Caco-2 (cell line): ENCODE results near the gene SLC43A2. TPM values are rescaled to one million over a fixed set of nuclear protein-coding genes. Genes with fewer than 3 reads are reported as not detected.

Experiments used
- BruUV-seq: library from RNA; stranded (reverse); fragments of 400-500 nt; replicated peaks from 2 replicates; lab custom pipeline; 2021; lab: Mats Ljungman, UMichigan
- CTCF ChIA-PET: fragments of 300-600 bp; sonication (Branson Sonifier 250); formaldehyde crosslinking; loops from one replicate; lab custom pipeline; 2022; ENCODE audit warnings: antibody characterized with exemption; lab: Charles Lee
- POLR2A ChIA-PET: fragments of 300-600 bp; sonication (Branson Sonifier 250); formaldehyde crosslinking; loops from one replicate; lab custom pipeline; 2022; ENCODE audit warnings: antibody characterized with exemption; lab: Charles Lee
- DNase-seq, 2 experiments: peaks; one replicate each; pipeline versions ENCODE4 v3.0.0 to v3.0.0-alpha.2; 2020 to 2022
- H3K27me3 ChIP-seq: replicated peaks from 2 replicates; pipeline ENCODE4 v1.6.0; 2011; ENCODE audit warnings: low read length; ENCODE audit not compliant: control insufficient read depth, insufficient read depth
- H3K36me3 ChIP-seq: 2 replicates; pipeline ENCODE4 v1.5.1; 2011; ENCODE audit warnings: low read length; ENCODE audit not compliant: control insufficient read depth, insufficient read depth
- H3K4me1 ChIP-seq: fragments of 250-450 bp; sonication (Bioruptor Pico); 2 replicates; pipeline ENCODE4 v1.5.1; 2020; ENCODE audit warnings: mild to moderate bottlenecking
- H3K4me3 ChIP-seq: 2 replicates; pipeline ENCODE4 v1.5.1; 2011; ENCODE audit warnings: low read depth, mild to moderate bottlenecking, control low read depth, low read length
- H3K9me3 ChIP-seq: fragments of 250-450 bp; sonication (Bioruptor Pico); 2 replicates; pipeline ENCODE4 v1.5.1; 2020; ENCODE audit warnings: mild to moderate bottlenecking, moderate library complexity
- H3K27ac Mint-ChIP-seq: one replicate; pipeline ENCODE4 v1.8.0; 2022; ENCODE audit warnings: mixed read lengths; ENCODE audit not compliant: unreplicated experiment
- H3K27me3 Mint-ChIP-seq: one replicate; pipeline ENCODE4 v1.8.0; 2022; ENCODE audit warnings: mixed read lengths; ENCODE audit not compliant: insufficient read depth, unreplicated experiment
- H3K36me3 Mint-ChIP-seq: one replicate; pipeline ENCODE4 v1.8.0; 2022; ENCODE audit warnings: mild to moderate bottlenecking, mixed read lengths; ENCODE audit not compliant: insufficient read depth, unreplicated experiment
- H3K4me1 Mint-ChIP-seq: one replicate; pipeline ENCODE4 v1.8.0; 2022; ENCODE audit warnings: low read depth, mixed read lengths; ENCODE audit not compliant: unreplicated experiment
- H3K4me3 Mint-ChIP-seq: one replicate; pipeline ENCODE4 v1.8.0; 2022; ENCODE audit warnings: mild to moderate bottlenecking, moderate library complexity, mixed read lengths; ENCODE audit not compliant: unreplicated experiment
- H3K9me3 Mint-ChIP-seq: one replicate; pipeline ENCODE4 v1.8.0; 2022; ENCODE audit warnings: mixed read lengths; ENCODE audit not compliant: unreplicated experiment
- intact Hi-C: fragments of 100-400 bp; cut with micrococcal nuclease; formaldehyde crosslinking; loops from one replicate; pipeline ENCODE4 v1.10.0; 2022; ENCODE audit not compliant: unreplicated experiment
- total RNA-seq: library from RNA; stranded (reverse); gene quantifications from 2 replicates; pipeline ENCODE4 v1.2.3, GENCODE V29; 2022
- TF ChIP-seq, protein P1 (sequence below), 2 experiments: fragments of 200-600 bp in 1 of 2; IDR thresholded peaks; 1 replicate in 1 of 2; 2 replicates in 1 of 2; pipeline versions ENCODE4 v1.5.1 to v1.8.0; 2011 to 2022; ENCODE audit warnings: antibody characterized with exemption in 1 of 2, control low read depth in 1 of 2, inconsistent platforms in 1 of 2, low read depth in 1 of 2, low read length in 1 of 2, mild to moderate bottlenecking in 1 of 2, moderate library complexity in 1 of 2; ENCODE audit not compliant: insufficient read depth in 1 of 2, severe bottlenecking in 1 of 2, unreplicated experiment in 1 of 2

SLC43A2 gene
- total RNA-seq, 1 experiment from 2014 or later = 33.9 TPM

DNA sequence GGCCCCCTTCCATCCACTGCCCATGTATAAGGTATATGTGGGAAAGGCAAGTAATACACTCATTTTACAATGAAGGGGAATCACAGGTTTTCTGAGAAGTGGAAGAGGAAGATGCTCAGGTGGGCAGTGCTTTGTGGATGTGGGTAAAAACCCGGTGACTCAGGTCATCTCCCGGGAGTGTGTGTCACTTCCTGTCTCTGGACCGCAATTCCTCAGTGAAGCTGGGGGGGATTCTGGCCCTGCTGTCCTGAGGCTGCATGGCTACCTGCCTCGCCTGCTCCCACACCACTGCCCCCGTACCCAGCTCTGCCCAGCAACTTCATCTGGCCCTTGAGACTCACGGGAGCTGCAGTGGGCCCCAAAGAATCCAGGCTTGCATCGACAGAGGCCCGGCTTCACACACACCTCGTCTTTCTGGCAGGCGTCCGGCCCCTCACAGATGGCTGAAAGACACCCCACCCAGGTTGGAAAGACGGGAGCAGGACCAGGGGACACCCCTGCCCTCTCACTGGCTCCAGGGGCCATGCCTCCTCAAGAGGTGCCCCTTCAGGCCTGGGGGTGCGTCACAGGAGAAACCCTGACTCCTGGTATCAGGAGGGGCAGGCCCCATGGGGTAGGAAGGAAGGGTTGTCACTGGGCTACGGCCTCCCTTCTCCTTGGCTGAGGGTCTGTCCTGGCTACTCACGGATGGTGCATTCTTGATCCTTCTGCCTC, 16.0 kb upstream of the SLC43A2 start:
- H3K4me3 Mint-ChIP-seq = peak overlapping the region; percentile 79

DNA sequence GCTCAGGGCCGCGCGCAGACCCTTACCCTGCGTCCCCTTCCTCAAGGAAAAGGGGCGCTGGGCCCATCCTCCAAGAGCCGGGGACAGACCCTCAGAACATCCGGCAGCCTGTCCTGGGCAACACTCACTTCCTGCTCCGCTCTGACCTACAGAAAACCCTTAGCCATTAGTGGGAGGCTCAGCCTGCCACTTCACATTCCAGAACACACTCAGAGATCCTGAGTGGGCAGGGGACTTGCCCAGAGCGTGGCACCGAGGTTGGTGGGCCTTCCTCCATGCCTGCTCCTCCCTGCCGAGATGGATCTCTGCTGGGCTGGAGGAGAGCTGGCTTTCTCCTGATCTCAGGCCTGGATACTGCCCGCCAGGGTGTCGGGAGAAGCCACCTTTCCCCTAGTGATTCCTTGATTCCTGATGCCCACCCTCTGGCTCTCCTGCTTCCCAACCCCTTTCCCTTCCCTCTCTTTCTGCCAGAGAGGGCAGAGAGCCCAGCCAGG, 15.4 kb upstream of the SLC43A2 start:
- no peak overlapping the region for H3K27ac Mint-ChIP-seq
- ChIA-PET CTCF (interaction anchor here (0.6 to 1.2 kb wide), 5 partner anchors 14 to 273 kb away, joined by 3 to 7 read pairs (median 3); no protein-coding TSS in a partner anchor), POLR2A (interaction anchor here (1.2 kb wide), 1 partner anchor 73 kb away, joined by 4 read pairs; no protein-coding TSS in a partner anchor)
- peaks cover 9% of the 10 kb centered on the region for H3K36me3 Mint-ChIP-seq
- H3K4me1 ChIP-seq = peaks cover 13% of the 10 kb centered on the region; the same call in 1 of the 2 replicates
- no peaks in the 10 kb centered on the region for H3K27me3 ChIP-seq
- peak overlapping the region; percentile 60 for H3K4me3 ChIP-seq
- H3K9me3 ChIP-seq = no peaks in the 10 kb centered on the region
- no peak for DNase-seq
- intact Hi-C loops = loop anchor here (1.0 kb wide), 1 partner anchor 16 kb away; the partner anchor contains the start of gene SLC43A2
- H3K27me3 Mint-ChIP-seq = no peaks in the 10 kb centered on the region
- peak overlapping the region; percentile 79 for H3K4me3 Mint-ChIP-seq
- no TSS peak for BruUV-seq
- H3K36me3 ChIP-seq = no peaks in the 10 kb centered on the region; the same call in 1 of the 2 replicates
- TF ChIP-seq, protein P1, sequence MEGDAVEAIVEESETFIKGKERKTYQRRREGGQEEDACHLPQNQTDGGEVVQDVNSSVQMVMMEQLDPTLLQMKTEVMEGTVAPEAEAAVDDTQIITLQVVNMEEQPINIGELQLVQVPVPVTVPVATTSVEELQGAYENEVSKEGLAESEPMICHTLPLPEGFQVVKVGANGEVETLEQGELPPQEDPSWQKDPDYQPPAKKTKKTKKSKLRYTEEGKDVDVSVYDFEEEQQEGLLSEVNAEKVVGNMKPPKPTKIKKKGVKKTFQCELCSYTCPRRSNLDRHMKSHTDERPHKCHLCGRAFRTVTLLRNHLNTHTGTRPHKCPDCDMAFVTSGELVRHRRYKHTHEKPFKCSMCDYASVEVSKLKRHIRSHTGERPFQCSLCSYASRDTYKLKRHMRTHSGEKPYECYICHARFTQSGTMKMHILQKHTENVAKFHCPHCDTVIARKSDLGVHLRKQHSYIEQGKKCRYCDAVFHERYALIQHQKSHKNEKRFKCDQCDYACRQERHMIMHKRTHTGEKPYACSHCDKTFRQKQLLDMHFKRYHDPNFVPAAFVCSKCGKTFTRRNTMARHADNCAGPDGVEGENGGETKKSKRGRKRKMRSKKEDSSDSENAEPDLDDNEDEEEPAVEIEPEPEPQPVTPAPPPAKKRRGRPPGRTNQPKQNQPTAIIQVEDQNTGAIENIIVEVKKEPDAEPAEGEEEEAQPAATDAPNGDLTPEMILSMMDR (IDR thresholded peaks at IDR 0.05; ENCODE audit: insufficient read depth in 1 of 2, low read depth in 1 of 2, low read length in 1 of 2, severe bottlenecking in 1 of 2, unreplicated experiment in 1 of 2) = no peak
- no peaks in the 10 kb centered on the region for H3K4me1 Mint-ChIP-seq
- no peaks in the 10 kb centered on the region for H3K9me3 Mint-ChIP-seq

More for the DNA sequence above, 16.0 kb upstream of the SLC43A2 start:
- Histone ChIP-seq H3K9me3 (no peaks in the 10 kb centered on the region), H3K36me3 (no peaks in the 10 kb centered on the region; the same call in 1 of the 2 replicates), H3K4me1 (peaks cover 13% of the 10 kb centered on the region; the same call in 1 of the 2 replicates), H3K4me3 (no peak overlapping the region), H3K27me3 (no peaks in the 10 kb centered on the region)
- Mint-ChIP-seq H3K36me3 (peaks cover 10% of the 10 kb centered on the region), H3K27me3 (no peaks in the 10 kb centered on the region), H3K9me3 (no peaks in the 10 kb centered on the region), H3K4me1 (no peaks in the 10 kb centered on the region), H3K27ac (no peak overlapping the region)
- TF ChIP-seq, protein P1 (IDR thresholded peaks at IDR 0.05; ENCODE audit: insufficient read depth in 1 of 2, low read depth in 1 of 2, low read length in 1 of 2, severe bottlenecking in 1 of 2, unreplicated experiment in 1 of 2) = no peak
- CTCF ChIA-PET = no interaction called here
- no TSS peak for BruUV-seq
- DNase-seq = no peak
- POLR2A ChIA-PET = no interaction called here
- intact Hi-C loops = no loop called here

DNA sequence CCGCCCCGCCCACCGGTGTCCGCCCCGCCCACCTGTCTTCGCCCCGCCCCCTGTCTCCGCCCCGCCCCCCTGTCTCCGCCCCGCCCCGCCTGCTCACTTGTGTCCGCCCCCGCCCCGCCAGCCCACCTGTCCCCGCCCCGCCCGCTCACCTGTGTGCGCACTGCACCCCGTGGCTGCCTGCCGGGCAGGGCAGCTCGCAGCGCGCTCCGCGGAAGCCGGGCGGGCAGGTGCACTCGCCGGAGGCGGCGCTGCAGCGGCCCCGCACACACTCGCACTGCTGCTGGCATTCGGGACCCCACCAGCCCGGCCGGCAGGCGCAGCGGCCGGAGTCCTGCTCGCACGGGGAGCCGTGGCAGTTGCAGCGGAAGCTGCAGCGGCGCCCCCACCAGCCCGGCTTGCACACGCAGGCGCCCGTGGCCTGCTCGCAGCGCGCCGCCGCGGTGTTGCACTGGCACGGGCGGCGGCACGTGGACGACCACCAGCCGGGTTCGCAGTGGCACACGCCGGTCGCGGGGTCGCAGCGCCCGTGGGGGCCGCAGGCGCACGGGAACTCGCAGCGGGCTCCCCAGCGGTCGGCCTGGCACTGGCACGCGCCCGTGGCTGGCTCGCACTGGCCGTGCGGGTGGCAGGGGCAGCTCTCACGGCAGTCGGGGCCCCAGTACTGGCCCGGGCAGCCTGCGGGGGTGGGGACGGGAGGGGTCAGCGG, 14.8 kb upstream of the SLC43A2 start:
- peak; percentile 91 to 92 for DNase-seq
- no peaks in the 10 kb centered on the region; the same call in 1 of the 2 replicates for H3K36me3 ChIP-seq
- H3K4me3 ChIP-seq = peak overlapping the region; percentile 60
- peak overlapping the region; percentile 79 for H3K4me3 Mint-ChIP-seq
- H3K4me1 ChIP-seq = peaks cover 13% of the 10 kb centered on the region; the same call in 1 of the 2 replicates
- no peaks in the 10 kb centered on the region for H3K4me1 Mint-ChIP-seq
- no peaks in the 10 kb centered on the region for H3K27me3 ChIP-seq
- H3K27ac Mint-ChIP-seq = peak overlapping the region; percentile 10
- H3K27me3 Mint-ChIP-seq = no peaks in the 10 kb centered on the region
- intact Hi-C loops = loop anchor here (1.0 kb wide), 1 partner anchor 15 kb away; the partner anchor contains the start of gene SLC43A2
- TF ChIP-seq, protein P1 (IDR thresholded peaks at IDR 0.05; ENCODE audit: insufficient read depth in 1 of 2, low read depth in 1 of 2, low read length in 1 of 2, severe bottlenecking in 1 of 2, unreplicated experiment in 1 of 2) = peak; percentile 23 to 49
- H3K36me3 Mint-ChIP-seq = peaks cover 9% of the 10 kb centered on the region
- BruUV-seq = no TSS peak
- no peaks in the 10 kb centered on the region for H3K9me3 ChIP-seq
- POLR2A ChIA-PET = interaction anchor here (1.2 kb wide), 1 partner anchor 73 kb away, joined by 4 read pairs; no protein-coding TSS in a partner anchor
- no peaks in the 10 kb centered on the region for H3K9me3 Mint-ChIP-seq
- CTCF ChIA-PET = interaction anchor here (0.6 to 1.2 kb wide), 8 partner anchors 13 to 389 kb away, joined by 3 to 7 read pairs (median 4); no protein-coding TSS in a partner anchor
